HepG2 (cell line): ENCODE measurements around the gene PLAGL2. TPM values are rescaled to one million over a fixed set of nuclear protein-coding genes. Genes with fewer than 3 reads are reported as not detected.

ENCODE experiments used
- CENPT ChIP-seq: sonication (generic); formaldehyde crosslinking; IDR thresholded peaks from 2 replicates; pipeline ENCODE4 v1.8.0; 2022; ENCODE audit warnings: low read depth, mild to moderate bottlenecking, moderate library complexity, missing genetic modification reagents
- HMGA1 ChIP-seq: sonication (generic); formaldehyde crosslinking; conservative IDR thresholded peaks from 2 replicates; pipeline ENCODE4 v1.4.0; 2020; ENCODE audit warnings: missing genetic modification reagents
- HNRNPLL ChIP-seq: fragments of 200-400 bp; formaldehyde crosslinking; IDR thresholded peaks from 2 replicates; pipeline ENCODE4 v1.6.1; 2017; ENCODE audit warnings: mild to moderate bottlenecking, low read depth, low read length; ENCODE audit not compliant: poor library complexity, severe bottlenecking
- HOXA5 ChIP-seq: sonication (generic); formaldehyde crosslinking; IDR thresholded peaks from 2 replicates; pipeline ENCODE4 v1.4.0; 2020; ENCODE audit warnings: missing genetic modification reagents
- KDM4B ChIP-seq: sonication (generic); formaldehyde crosslinking; IDR thresholded peaks from 2 replicates; pipeline ENCODE4 v1.4.0; 2020; ENCODE audit warnings: missing genetic modification reagents
- KLF9 ChIP-seq: IDR thresholded peaks from 2 replicates; pipeline ENCODE4 v1.6.1; 2016; ENCODE audit warnings: low read depth
- MYC ChIP-seq: sonication (generic); formaldehyde crosslinking; IDR thresholded peaks from 2 replicates; pipeline ENCODE4 v1.9.0; 2021; ENCODE audit warnings: missing genetic modification reagents, borderline replicate concordance
- NAIF1 ChIP-seq: sonication (generic); formaldehyde crosslinking; IDR thresholded peaks from 2 replicates; pipeline ENCODE4 v1.5.0; 2020; ENCODE audit warnings: mild to moderate bottlenecking, missing genetic modification reagents, borderline replicate concordance
- YEATS4 ChIP-seq: sonication (generic); formaldehyde crosslinking; IDR thresholded peaks from 2 replicates; pipeline ENCODE4 v1.4.0; 2020; ENCODE audit warnings: missing genetic modification reagents, borderline replicate concordance
- ZNF260 ChIP-seq: sonication (generic); formaldehyde crosslinking; IDR thresholded peaks from 2 replicates; pipeline ENCODE4 v1.4.0; 2020; ENCODE audit warnings: missing genetic modification reagents, low read depth, mild to moderate bottlenecking, borderline replicate concordance
- ZNF264 ChIP-seq: sonication (generic); formaldehyde crosslinking; IDR thresholded peaks from 2 replicates; pipeline ENCODE4 v1.4.0; 2020; ENCODE audit warnings: missing genetic modification reagents
- ZNF30 ChIP-seq: sonication (generic); formaldehyde crosslinking; IDR thresholded peaks from 2 replicates; pipeline ENCODE4 v1.5.0; 2020; ENCODE audit warnings: mild to moderate bottlenecking, missing genetic modification reagents
- ZNF530 ChIP-seq: sonication (generic); formaldehyde crosslinking; IDR thresholded peaks from 2 replicates; pipeline ENCODE4 v1.5.0; 2020; ENCODE audit warnings: low read depth, mild to moderate bottlenecking, missing genetic modification reagents
- polyA plus RNA-seq, 8 experiments: library from polyadenylated mRNA; depleted of rRNA in 3 of 8; stranded (reverse) in 7 of 8; unstranded in 1 of 8; fragments of >200 nt; fragmentation: Illumina TruSeq in 4 of 8; extraction: Trizol in 4 of 8; gene quantifications; 2 replicates each; pipeline versions ENCODE4 v1.2.1 to v1.2.3, GENCODE V29; 2011 to 2016; ENCODE audit warnings: low read depth in 4 of 8, missing spikeins in 1 of 8, mixed read lengths in 1 of 8; ENCODE audit not compliant: insufficient read depth in 1 of 8
- total RNA-seq, 5 experiments: library from RNA; depleted of rRNA; stranded (reverse); fragments of >200 nt; fragmentation: Illumina TruSeq; extraction: Trizol; gene quantifications; 2 replicates each; pipeline ENCODE4 v1.2.3, GENCODE V29; 2016; ENCODE audit warnings: low read depth in 1 of 5
- TF ChIP-seq, protein P1 (sequence below): sonication (generic); formaldehyde crosslinking; IDR thresholded peaks from 2 replicates; pipeline ENCODE4 v1.4.0; 2020; ENCODE audit warnings: mild to moderate bottlenecking, missing genetic modification reagents
- TF ChIP-seq, protein P2 (sequence below): sonication (generic); formaldehyde crosslinking; IDR thresholded peaks from 2 replicates; pipeline ENCODE4 v1.4.0; 2020; ENCODE audit warnings: missing genetic modification reagents
- TF ChIP-seq, protein P3 (sequence below): sonication (generic); formaldehyde crosslinking; IDR thresholded peaks from 2 replicates; pipeline ENCODE4 v1.8.1; 2023; ENCODE audit warnings: mild to moderate bottlenecking, moderate library complexity, missing genetic modification reagents
- TF ChIP-seq, protein P4 (sequence below): IDR thresholded peaks from 2 replicates; pipeline ENCODE4 v1.6.1; 2016; ENCODE audit warnings: missing genetic modification reagents, missing compliant biosample characterization
- TF ChIP-seq, protein P5 (sequence below): sonication (generic); formaldehyde crosslinking; IDR thresholded peaks from 2 replicates; pipeline ENCODE4 v1.8.0; 2022; ENCODE audit warnings: mild to moderate bottlenecking, missing genetic modification reagents; ENCODE audit not compliant: insufficient replicate concordance
- TF ChIP-seq, protein P6 (sequence below): sonication (generic); formaldehyde crosslinking; IDR thresholded peaks from 2 replicates; pipeline ENCODE4 v1.8.1; 2023; ENCODE audit warnings: missing genetic modification reagents, inconsistent platforms, borderline replicate concordance

Gene PLAGL2
- total and polyA plus RNA-seq, 2 of the 13 experiments (the other 11 are each of a cell fraction or from before 2014, with no cell fraction given): 15.2 to 15.3 TPM

DNA sequence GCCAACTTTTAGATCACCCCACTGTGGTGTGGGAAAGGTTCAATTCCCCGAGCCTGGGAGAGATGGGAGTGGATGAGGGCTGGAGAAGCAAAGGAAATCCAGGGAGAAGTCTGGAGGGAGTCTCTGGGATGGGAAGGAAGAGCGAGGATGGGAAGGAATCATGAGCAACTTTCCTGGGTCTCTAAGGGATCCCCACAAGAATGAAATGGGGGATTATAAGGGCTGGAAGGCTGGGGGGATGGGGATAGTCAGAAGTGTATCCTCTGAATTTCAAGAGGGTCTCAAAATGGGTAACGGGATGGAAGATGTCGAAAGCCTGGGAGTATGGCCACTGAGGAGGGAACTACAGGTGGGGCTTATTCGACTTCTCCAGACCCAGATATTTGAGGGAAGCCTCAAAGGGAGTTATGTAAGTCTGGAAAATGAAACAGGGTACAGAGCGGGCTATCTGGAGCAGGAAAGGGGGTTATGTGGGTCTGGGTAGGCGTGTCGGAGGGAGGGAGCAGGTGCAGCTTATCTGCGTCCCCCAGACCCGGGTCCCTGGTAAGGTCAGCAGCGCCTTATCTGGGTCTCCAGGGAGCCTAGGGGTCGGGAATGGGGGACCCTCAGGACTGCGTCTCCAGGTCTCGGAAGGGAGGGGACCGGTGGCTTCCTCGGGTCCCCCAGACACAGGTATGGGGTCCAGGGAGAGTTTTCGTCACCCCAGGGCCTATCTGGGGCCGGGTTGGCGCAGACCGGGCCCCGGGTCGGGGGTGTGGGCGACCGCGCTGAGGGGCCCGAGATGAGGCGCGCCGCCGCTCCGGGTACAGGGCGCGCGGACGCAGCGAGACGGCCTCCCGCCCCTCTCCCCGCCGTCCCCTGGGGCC lies 550 bp downstream of the PLAGL2 start (continued):
- TF ChIP-seq, protein P1, sequence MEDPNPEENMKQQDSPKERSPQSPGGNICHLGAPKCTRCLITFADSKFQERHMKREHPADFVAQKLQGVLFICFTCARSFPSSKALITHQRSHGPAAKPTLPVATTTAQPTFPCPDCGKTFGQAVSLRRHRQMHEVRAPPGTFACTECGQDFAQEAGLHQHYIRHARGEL (CRISPR knock-in tag): 0 out of 2 replicates have a peak, but pooled peaks have one; percentile 41
- TF ChIP-seq NAIF1 (CRISPR knock-in tag) (peak; percentile 50; the same call in 1 of the 2 replicates), YEATS4 (CRISPR knock-in tag) (no peak), HNRNPLL (no peak), ZNF530 (CRISPR knock-in tag) (0 out of 2 replicates have a peak, but pooled peaks have one; percentile 12), ZNF264 (CRISPR knock-in tag) (0 out of 2 replicates have a peak, but pooled peaks have one; percentile 37), CENPT (CRISPR knock-in tag) (peak; percentile 2; the same call in 1 of the 2 replicates), KDM4B (CRISPR knock-in tag) (peak; percentile 24; the same call in 1 of the 2 replicates), HOXA5 (CRISPR knock-in tag) (no peak), KLF9 (CRISPR knock-in tag) (0 out of 2 replicates have a peak, but pooled peaks have one; percentile 24), HMGA1 (CRISPR knock-in tag) (no peak), ZNF260 (CRISPR knock-in tag) (no peak), MYC (0 out of 2 replicates have a peak, but pooled peaks have one; percentile 11), ZNF30 (CRISPR knock-in tag) (0 out of 2 replicates have a peak, but pooled peaks have one; percentile 37)
- TF ChIP-seq, protein P2, sequence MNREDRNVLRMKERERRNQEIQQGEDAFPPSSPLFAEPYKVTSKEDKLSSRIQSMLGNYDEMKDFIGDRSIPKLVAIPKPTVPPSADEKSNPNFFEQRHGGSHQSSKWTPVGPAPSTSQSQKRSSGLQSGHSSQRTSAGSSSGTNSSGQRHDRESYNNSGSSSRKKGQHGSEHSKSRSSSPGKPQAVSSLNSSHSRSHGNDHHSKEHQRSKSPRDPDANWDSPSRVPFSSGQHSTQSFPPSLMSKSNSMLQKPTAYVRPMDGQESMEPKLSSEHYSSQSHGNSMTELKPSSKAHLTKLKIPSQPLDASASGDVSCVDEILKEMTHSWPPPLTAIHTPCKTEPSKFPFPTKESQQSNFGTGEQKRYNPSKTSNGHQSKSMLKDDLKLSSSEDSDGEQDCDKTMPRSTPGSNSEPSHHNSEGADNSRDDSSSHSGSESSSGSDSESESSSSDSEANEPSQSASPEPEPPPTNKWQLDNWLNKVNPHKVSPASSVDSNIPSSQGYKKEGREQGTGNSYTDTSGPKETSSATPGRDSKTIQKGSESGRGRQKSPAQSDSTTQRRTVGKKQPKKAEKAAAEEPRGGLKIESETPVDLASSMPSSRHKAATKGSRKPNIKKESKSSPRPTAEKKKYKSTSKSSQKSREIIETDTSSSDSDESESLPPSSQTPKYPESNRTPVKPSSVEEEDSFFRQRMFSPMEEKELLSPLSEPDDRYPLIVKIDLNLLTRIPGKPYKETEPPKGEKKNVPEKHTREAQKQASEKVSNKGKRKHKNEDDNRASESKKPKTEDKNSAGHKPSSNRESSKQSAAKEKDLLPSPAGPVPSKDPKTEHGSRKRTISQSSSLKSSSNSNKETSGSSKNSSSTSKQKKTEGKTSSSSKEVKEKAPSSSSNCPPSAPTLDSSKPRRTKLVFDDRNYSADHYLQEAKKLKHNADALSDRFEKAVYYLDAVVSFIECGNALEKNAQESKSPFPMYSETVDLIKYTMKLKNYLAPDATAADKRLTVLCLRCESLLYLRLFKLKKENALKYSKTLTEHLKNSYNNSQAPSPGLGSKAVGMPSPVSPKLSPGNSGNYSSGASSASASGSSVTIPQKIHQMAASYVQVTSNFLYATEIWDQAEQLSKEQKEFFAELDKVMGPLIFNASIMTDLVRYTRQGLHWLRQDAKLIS (CRISPR knock-in tag): 0 out of 2 replicates have a peak, but pooled peaks have one; percentile 31
- TF ChIP-seq, protein P3, sequence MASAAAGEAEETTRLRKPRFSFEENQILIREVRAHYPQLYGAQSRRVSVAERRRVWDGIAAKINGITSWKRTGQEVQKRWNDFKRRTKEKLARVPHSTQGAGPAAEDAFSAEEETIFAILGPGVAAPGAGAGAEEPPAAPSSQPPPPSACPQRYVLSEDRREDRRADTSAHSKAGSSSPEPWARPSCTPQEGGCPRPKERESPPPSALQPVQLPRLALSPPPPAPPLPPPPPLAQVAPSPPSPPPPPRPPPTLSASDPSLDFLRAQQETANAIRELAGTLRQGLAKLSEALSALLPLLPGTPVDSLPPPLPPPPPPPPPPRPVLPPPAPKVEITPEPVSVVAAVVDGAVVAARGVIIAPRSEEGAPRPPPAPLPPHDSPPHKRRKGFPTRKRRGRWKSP (CRISPR knock-in tag): peak; percentile 5; the same call in 1 of the 2 replicates
- TF ChIP-seq, protein P4, sequence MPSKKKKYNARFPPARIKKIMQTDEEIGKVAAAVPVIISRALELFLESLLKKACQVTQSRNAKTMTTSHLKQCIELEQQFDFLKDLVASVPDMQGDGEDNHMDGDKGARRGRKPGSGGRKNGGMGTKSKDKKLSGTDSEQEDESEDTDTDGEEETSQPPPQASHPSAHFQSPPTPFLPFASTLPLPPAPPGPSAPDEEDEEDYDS: no peak
- TF ChIP-seq, protein P5, sequence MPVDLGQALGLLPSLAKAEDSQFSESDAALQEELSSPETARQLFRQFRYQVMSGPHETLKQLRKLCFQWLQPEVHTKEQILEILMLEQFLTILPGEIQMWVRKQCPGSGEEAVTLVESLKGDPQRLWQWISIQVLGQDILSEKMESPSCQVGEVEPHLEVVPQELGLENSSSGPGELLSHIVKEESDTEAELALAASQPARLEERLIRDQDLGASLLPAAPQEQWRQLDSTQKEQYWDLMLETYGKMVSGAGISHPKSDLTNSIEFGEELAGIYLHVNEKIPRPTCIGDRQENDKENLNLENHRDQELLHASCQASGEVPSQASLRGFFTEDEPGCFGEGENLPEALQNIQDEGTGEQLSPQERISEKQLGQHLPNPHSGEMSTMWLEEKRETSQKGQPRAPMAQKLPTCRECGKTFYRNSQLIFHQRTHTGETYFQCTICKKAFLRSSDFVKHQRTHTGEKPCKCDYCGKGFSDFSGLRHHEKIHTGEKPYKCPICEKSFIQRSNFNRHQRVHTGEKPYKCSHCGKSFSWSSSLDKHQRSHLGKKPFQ (CRISPR knock-in tag): no peak
- TF ChIP-seq, protein P6, sequence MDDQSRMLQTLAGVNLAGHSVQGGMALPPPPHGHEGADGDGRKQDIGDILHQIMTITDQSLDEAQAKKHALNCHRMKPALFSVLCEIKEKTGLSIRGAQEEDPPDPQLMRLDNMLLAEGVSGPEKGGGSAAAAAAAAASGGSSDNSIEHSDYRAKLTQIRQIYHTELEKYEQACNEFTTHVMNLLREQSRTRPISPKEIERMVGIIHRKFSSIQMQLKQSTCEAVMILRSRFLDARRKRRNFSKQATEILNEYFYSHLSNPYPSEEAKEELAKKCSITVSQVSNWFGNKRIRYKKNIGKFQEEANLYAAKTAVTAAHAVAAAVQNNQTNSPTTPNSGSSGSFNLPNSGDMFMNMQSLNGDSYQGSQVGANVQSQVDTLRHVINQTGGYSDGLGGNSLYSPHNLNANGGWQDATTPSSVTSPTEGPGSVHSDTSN: peak; percentile 66; the same call in 1 of the 2 replicates
